C4-2B (cell line): Measurements from ENCODE around the gene C12orf60.

Experiments used
- ZFX ChIP-seq: fragments of 450-650 bp; IDR thresholded peaks from 2 replicates; pipeline ENCODE4 v1.6.1; 2017
- TF ChIP-seq, protein P1 (sequence below): fragments of 450-650 bp; conservative IDR thresholded peaks from 2 replicates; pipeline ENCODE4 v1.5.1; 2017; ENCODE audit warnings: mild to moderate bottlenecking

DNA sequence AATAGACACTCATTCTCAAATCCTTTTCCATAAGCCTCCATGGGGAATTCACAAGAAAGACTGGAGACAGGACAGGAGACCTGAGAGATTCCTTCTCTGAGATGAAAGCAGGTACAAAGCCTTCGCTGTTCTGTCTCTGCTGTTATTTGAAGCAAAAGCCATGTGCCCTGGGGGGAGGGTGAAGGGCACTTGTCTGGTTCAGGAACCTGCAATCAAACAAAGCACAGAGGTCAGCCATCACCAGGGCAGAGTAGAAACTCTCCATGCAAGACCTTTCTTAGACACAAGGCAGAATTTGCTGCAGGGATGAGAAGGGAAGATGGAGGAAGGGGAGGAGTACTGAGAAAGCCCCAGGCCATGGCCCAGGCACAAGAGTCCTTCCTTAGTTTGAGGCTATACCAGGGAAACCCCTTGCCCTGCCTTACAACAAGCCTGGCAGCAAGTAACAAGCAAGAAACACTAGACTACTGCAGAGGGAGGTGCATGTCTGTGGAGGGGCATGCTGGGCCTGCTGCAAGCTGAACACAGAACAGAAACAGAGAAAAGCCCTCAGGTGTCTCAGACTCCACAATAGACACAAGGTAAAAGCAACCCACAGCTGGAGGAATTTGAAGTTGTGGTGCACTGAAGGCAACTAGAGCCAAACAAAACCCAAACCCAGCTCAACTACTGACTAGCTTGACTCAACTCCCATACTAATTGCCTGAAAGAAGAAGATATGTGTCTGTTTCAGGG is 47.6 kb downstream of the C12orf60 start:
- TF ChIP-seq, protein P1, sequence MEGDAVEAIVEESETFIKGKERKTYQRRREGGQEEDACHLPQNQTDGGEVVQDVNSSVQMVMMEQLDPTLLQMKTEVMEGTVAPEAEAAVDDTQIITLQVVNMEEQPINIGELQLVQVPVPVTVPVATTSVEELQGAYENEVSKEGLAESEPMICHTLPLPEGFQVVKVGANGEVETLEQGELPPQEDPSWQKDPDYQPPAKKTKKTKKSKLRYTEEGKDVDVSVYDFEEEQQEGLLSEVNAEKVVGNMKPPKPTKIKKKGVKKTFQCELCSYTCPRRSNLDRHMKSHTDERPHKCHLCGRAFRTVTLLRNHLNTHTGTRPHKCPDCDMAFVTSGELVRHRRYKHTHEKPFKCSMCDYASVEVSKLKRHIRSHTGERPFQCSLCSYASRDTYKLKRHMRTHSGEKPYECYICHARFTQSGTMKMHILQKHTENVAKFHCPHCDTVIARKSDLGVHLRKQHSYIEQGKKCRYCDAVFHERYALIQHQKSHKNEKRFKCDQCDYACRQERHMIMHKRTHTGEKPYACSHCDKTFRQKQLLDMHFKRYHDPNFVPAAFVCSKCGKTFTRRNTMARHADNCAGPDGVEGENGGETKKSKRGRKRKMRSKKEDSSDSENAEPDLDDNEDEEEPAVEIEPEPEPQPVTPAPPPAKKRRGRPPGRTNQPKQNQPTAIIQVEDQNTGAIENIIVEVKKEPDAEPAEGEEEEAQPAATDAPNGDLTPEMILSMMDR, result no peak
- no peak for TF ChIP-seq ZFX
